Large intestine (tissue), 3 donors: ENCODE measurements around the gene PARK7. TPM values are rescaled to one million over a fixed set of nuclear protein-coding genes. Genes with fewer than 3 reads are reported as not detected.
"Not testable (repeated sequence)": the region's sequence is repeated elsewhere in the genome, so short reads cannot be mapped to it uniquely, and the experiment has no call there.

ENCODE experiments used
- DNase-seq, 2 donors: peaks; one replicate each; pipeline versions ENCODE4 v3.0.0 to v3.0.0-alpha.2; 2013
- H3K27ac ChIP-seq: one replicate; pipeline ENCODE4 v1.5.1; 2013; ENCODE audit warnings: low read length
- H3K27me3 ChIP-seq: 2 replicates; pipeline ENCODE4 v1.6.1; 2013; ENCODE audit warnings: low read length; ENCODE audit not compliant: control insufficient read depth, insufficient read depth
- H3K36me3 ChIP-seq: 2 replicates; pipeline ENCODE4 v1.6.1; 2013; ENCODE audit warnings: low read length; ENCODE audit not compliant: control insufficient read depth, insufficient read depth
- H3K4me1 ChIP-seq: one replicate; pipeline ENCODE4 v1.6.1; 2013; ENCODE audit warnings: low read length; ENCODE audit not compliant: control insufficient read depth, insufficient read depth
- H3K4me3 ChIP-seq: one replicate; pipeline ENCODE4 v1.5.1; 2013; ENCODE audit warnings: low read length
- H3K9me3 ChIP-seq: one replicate; pipeline ENCODE4 v1.6.1; 2013; ENCODE audit warnings: mild to moderate bottlenecking, low read depth, low read length, moderate library complexity; ENCODE audit not compliant: control insufficient read depth
- WGBS: methylation state at CpG from one replicate; pipeline ENCODE4 v1.1.5; 2013; ENCODE audit warnings: low lambda C conversion rate; ENCODE audit not compliant: insufficient coverage; 5-methylcytosine and 5-hydroxymethylcytosine counted together
- polyA plus RNA-seq: library from polyadenylated mRNA; unstranded; fragments of 120-200 nt; gene quantifications from one replicate; pipeline ENCODE4 v1.2.1, GENCODE V29; 2013

The PARK7 gene
- polyA plus RNA-seq, 1 donor, result 228 TPM

DNA sequence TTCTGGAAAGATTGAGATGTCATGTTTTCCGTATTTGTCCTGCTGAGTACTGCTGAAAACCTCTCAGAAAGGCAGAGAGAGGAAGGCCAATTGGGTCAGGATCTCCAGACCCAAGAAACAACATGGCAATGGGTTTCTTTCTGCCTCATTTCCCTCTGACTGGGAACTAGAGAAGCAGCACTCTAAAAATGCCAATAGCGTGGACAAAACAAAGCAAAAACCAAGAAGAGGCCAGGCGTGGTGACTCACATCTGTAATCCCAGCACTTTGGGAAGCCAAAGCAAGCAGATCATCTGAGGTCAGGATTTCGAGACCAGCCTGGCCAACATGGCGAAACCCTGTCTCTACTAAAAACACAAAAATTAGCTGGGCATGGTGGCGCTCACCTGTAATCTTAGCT lies 39.2 kb upstream of the PARK7 start:
- H3K4me3 ChIP-seq, result no peak overlapping the region
- no peak overlapping the region for H3K27ac ChIP-seq
- DNase-seq, result no peak
- H3K27me3 ChIP-seq, result peaks cover 19% of the 10 kb centered on the region
- no peaks in the 10 kb centered on the region for H3K4me1 ChIP-seq
- no peaks in the 10 kb centered on the region for H3K36me3 ChIP-seq
- 100% methylated on average over 1 of the region's 6 CpGs for WGBS
- H3K9me3 ChIP-seq, result no peaks in the 10 kb centered on the region

DNA sequence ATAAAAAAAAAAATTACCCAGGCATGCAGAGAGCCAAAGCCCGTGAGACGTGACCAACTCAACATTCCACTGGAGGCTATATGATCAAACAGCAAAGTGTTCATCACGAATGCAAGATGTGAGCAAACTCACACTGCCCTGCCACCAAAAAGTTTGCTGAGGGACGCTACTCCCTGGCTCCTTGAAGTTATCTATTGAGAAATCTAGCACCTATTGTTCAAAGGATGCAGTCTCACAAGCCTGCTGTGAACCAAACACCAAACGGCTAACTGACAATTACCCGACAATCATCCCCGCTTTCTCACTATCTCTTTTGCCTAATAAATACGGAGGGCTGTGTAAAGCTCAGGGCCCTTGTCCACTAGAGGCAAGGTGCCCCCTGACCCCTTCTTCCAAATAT lies 34.5 kb upstream of the PARK7 start:
- H3K36me3 ChIP-seq, H3K4me3 ChIP-seq, DNase-seq, H3K4me1 ChIP-seq, H3K9me3 ChIP-seq, H3K27ac ChIP-seq: not testable (repeated sequence)
- no CpG with 5 or more reads among the region's 8 CpGs for WGBS
- H3K27me3 ChIP-seq, result peaks cover 30% of the 10 kb centered on the region

DNA sequence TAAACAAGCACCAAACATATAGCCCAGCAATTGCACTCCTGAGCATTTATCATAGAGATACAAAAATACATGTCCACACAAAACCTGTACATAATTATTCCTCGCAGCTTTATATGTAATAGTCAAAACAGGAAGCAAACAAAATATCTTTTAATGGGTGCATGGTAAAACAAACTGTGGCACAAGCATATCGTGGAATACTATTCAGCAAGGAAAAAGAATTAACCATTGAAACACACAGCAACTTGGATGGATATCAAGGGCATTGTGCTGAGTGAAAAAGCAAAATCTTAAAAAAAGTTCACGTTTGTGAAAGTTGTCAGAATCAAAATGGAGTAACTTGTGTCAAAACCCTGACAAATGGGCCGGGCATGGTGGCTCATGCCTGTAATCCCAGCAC lies 33.3 kb upstream of the PARK7 start:
- 92% methylated on average over 2 of the region's 4 CpGs for whole genome bisulfite sequencing
- Histone ChIP-seq H3K9me3 (no peaks in the 10 kb centered on the region), H3K4me1 (no peaks in the 10 kb centered on the region), H3K27ac (no peak overlapping the region), H3K4me3 (no peak overlapping the region), H3K27me3 (peaks cover 30% of the 10 kb centered on the region), H3K36me3 (no peaks in the 10 kb centered on the region)
- DNase-seq, result no peak

DNA sequence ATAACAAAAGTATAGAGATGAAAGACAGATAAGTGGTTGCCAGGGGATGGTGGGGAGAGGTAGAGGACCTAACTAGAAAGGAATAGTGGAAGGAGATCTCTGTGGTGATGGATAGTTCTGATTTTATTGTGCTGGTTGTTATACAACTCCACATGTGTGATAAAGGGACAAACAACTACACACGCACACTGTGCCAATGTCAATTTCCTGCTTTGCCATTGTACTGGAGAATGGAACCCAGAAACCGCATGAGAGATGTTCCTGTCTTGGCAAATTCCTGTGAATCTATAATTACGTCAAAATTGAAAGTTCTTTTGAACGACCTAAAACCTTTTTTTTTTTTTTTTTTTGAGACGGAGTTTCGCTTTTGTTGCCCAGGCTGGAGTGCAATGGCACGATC lies 31.9 kb upstream of the PARK7 start:
- no CpG with 5 or more reads among the region's 7 CpGs for WGBS
- Histone ChIP-seq H3K9me3 (no peaks in the 10 kb centered on the region), H3K4me3 (no peak overlapping the region), H3K36me3 (no peaks in the 10 kb centered on the region), H3K4me1 (no peaks in the 10 kb centered on the region), H3K27me3 (peaks cover 30% of the 10 kb centered on the region), H3K27ac (no peak overlapping the region)
- no peak for DNase-seq

DNA sequence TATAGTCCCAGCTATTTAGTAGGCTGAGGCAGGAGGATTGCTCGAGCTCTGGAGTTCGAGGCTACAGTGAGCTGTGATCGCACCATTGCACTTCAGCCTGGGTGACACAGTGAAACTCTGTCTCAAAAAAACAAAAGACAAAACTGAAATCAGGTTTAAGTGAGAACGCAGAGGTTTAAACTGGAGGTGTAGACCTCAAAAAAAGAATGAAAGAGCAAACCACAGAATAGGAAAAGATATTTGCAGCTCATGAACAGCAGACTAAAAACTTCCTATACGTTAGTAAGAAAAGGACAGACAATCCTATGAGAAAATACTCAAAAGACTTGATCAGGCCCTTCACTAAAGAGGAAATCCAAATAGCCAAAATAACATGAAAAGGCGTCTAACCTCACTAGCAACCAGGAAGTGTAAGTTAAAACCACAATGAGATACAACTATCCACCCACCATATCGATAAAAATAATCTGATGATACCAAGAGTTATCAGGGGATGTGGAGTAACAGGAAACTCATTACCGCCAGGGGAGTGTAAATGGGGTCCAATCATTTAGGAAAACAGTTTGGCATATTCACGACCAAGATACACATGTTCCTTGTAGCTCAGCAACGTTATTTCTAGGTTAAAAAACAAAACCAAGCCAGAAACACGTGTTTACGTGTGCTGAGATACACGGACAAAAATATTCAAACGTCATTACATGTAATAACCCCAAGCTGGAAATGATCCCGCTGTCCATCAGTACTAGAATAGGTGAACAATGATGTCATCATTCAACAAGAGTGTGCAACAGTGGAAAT lies 30.7 kb upstream of the PARK7 start:
- no peak overlapping the region for H3K27ac ChIP-seq
- 82% methylated on average over 6 of the region's 15 CpGs for WGBS
- no peaks in the 10 kb centered on the region for H3K9me3 ChIP-seq
- no peaks in the 10 kb centered on the region for H3K36me3 ChIP-seq
- no peak overlapping the region for H3K4me3 ChIP-seq
- H3K4me1 ChIP-seq, result no peaks in the 10 kb centered on the region
- DNase-seq, result no peak
- H3K27me3 ChIP-seq, result peaks cover 24% of the 10 kb centered on the region

DNA sequence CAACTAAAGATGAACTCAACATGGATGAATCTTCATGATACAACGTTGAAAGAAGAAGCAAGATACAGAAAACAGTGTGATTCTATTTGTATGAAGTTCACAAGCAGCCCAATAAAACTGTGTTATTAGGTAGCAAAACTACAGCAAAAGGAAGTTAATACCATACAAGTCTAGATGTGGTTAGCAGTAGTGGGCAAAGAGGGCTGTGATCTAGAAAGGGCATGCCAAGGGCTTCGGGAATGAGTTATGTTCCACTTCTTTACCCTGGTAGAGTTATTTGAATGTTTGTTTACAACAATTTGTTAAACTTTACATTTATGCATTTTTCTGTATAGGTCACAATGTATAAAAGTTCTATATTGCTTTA lies 30.1 kb upstream of the PARK7 start:
- H3K4me1 ChIP-seq, result no peaks in the 10 kb centered on the region
- no peaks in the 10 kb centered on the region for H3K36me3 ChIP-seq
- no peak overlapping the region for H3K4me3 ChIP-seq
- H3K9me3 ChIP-seq, result no peaks in the 10 kb centered on the region
- H3K27ac ChIP-seq, result no peak overlapping the region
- peaks cover 20% of the 10 kb centered on the region for H3K27me3 ChIP-seq
- no peak for DNase-seq
- no CpG with 5 or more reads among the region's 2 CpGs for WGBS

DNA sequence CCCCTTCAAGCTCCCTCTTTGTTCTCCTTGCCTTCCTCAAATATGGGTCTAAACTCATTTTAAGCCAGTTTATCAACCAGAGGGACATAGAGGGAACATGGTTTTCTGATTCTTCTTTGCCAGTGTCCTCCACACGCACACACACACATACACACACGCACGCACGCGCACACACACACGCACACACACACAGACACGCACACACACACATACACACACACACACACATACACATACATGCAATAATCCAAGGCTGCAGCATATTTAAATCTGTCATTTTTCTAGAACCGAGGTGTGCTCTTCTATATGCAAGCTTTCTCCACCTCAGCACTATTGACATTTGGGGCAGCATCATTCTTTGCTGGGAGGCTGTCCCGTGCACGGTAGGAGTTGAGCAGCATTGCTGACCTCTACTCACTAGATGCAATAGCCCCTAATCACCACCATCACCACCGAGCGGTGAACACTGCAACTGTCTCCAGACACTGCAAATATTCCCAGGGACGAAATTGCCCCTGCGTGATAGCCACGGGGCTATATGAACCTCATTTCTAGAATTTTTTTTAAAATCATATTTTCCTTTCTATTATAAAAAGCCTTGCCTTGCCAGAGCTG lies 28.9 kb upstream of the PARK7 start:
- H3K36me3 ChIP-seq, result no peaks in the 10 kb centered on the region
- H3K4me1 ChIP-seq, result no peaks in the 10 kb centered on the region
- no peaks in the 10 kb centered on the region for H3K9me3 ChIP-seq
- no peak overlapping the region for H3K27ac ChIP-seq
- H3K27me3 ChIP-seq, result peaks cover 15% of the 10 kb centered on the region
- DNase-seq, result no peak
- no peak overlapping the region for H3K4me3 ChIP-seq
- 0% methylated on average over 2 of the region's 15 CpGs for WGBS

DNA sequence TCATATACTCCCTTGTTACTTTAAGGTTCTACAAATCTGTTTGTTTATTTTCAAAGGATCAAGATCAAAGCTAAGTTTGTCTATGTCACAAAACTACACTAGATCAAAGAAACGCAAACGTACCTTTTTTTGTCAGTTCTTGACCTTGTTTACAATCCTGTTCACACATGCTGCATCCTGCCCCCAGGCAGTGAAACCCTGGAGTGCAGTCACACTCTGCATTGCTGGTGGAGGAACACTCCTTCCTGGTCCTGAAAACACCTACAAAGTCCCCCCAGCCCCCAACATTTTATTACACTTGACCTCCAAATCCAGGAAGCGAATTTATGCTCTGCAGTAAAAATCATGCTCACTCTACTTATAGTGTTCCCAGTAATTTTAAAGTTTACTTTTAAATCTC lies 23.4 kb upstream of the PARK7 start:
- no peak for DNase-seq
- peaks cover 3% of the 10 kb centered on the region for H3K9me3 ChIP-seq
- H3K4me1 ChIP-seq, result peaks cover 3% of the 10 kb centered on the region
- 44% methylated on average over 1 of the region's 3 CpGs for WGBS
- H3K27ac ChIP-seq, result no peak overlapping the region
- H3K36me3 ChIP-seq, result no peaks in the 10 kb centered on the region
- H3K27me3 ChIP-seq, result peaks cover 43% of the 10 kb centered on the region
- no peak overlapping the region for H3K4me3 ChIP-seq

DNA sequence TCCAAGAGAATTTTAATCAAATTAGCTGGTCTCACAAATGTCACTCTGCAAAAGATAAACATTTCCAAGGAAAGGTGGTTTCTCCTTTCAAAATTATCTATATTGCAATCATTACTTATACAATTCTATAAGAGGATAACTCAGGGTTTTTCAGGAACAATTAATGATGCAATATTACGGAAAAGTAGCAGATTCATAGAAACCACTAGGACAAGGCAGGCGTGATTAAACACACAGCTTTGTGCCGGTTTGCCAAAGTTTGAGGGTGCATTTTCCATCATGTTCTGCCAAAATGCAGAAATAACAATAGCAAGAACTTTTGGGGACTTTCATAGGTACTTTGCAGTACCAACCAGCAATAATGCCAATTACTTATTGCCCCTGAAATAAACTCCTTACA lies 21.5 kb upstream of the PARK7 start:
- H3K9me3 ChIP-seq, result peaks cover 3% of the 10 kb centered on the region
- H3K27ac ChIP-seq, result no peak overlapping the region
- H3K36me3 ChIP-seq, result no peaks in the 10 kb centered on the region
- H3K4me3 ChIP-seq, result no peak overlapping the region
- peaks cover 3% of the 10 kb centered on the region for H3K4me1 ChIP-seq
- WGBS, result no CpG with 5 or more reads among the region's 3 CpGs
- H3K27me3 ChIP-seq, result peaks cover 51% of the 10 kb centered on the region
- no peak for DNase-seq

DNA sequence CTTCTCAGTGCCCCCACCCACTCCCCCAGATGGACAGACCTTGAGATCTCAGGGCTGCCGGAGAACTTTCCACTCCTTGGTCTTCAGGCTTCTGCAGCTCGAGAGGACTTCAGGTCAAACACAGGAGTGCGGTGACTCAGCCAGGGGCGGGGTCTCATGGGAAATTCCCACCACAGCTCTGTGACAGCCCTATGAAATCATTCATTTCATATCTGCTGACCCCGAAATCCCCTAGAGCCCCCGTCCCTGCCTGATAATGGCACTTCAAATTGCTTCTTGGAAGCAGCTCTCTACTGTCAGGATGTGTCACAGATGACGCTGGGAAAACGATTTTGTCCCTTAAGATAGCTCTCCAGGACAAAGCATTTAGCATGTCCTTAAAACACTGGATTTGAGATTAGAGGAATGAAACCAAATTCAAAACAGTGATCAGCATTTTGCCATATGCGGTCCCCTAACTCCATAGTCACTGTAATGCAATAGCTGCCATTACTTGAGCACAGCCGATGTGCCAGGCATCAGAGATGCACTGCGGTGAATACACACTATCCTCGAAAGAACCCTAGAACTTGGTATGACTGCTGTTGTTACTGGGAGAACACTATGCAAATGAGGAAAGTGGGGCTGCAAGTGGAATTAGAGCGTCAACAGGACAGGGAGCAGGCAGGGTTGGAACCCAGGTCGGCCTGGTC lies 20.6 kb upstream of the PARK7 start, which contains the start of gene TNFRSF9:
Gene TNFRSF9 (minus strand): TSS at position 95 of the 692 bp plus-strand sequence. CDS start 845 bp downstream, outside the sequence.
- Histone ChIP-seq H3K27me3 (peaks cover 55% of the 10 kb centered on the region), H3K4me1 (peaks cover 3% of the 10 kb centered on the region), H3K27ac (no peak within 1 kb of the TSS), H3K4me3 (no peak within 1 kb of the TSS), H3K9me3 (peaks cover 3% of the 10 kb centered on the region), H3K36me3 (no peaks in the 10 kb centered on the region)
- peak in 1 of 2 donors; percentile 10 for DNase-seq
- WGBS, result 100% methylated on average over 2 of the region's 14 CpGs
